GM18517 (cell line): Measurements from ENCODE around the gene UNC50.
"Not testable (repeated sequence)": the region's sequence is repeated elsewhere in the genome, so short reads cannot be mapped to it uniquely, and the experiment has no call there.

Experiments used
- ATAC-seq: cut with Tn5 transposase; IDR thresholded peaks from one replicate; pipeline ENCODE4 v1.9.1; 2021; ENCODE audit warnings: mild to moderate bottlenecking, moderate library complexity; ENCODE audit not compliant: unreplicated experiment

UNC50 gene

GRCh38 chr2:98576666-98577312 lies 31.6 kb upstream of the UNC50 start:
- no peak for ATAC-seq

- no peak for ATAC-seq
These were observed 31.1 kb upstream of the UNC50 start for GRCh38 chr2:98577313-98577712.

GRCh38 chr2:98578231-98578630 lies 30.2 kb upstream of the UNC50 start:
- no peak for ATAC-seq

GRCh38 chr2:98579926-98580325 lies 28.5 kb upstream of the UNC50 start:
- no peak for ATAC-seq

- no peak for ATAC-seq
These were observed 27.6 kb upstream of the UNC50 start for GRCh38 chr2:98580656-98581284.

GRCh38 chr2:98582523-98582922 lies 25.9 kb upstream of the UNC50 start:
- ATAC-seq = no peak

- no peak for ATAC-seq
These were observed 25.1 kb upstream of the UNC50 start for GRCh38 chr2:98583276-98583675.

GRCh38 chr2:98583816-98584618 lies 24.4 kb upstream of the UNC50 start:
- ATAC-seq = no peak

GRCh38 chr2:98585386-98585785 lies 23.0 kb upstream of the UNC50 start:
- ATAC-seq = no peak

GRCh38 chr2:98586551-98587140 lies 21.7 kb upstream of the UNC50 start:
- ATAC-seq = no peak

- ATAC-seq = no peak
These were observed 19.4 kb upstream of the UNC50 start for GRCh38 chr2:98588880-98589431.

- no peak for ATAC-seq
These were observed 18.9 kb upstream of the UNC50 start for GRCh38 chr2:98589489-98589888.

- ATAC-seq = no peak
These were observed 15.8 kb upstream of the UNC50 start for GRCh38 chr2:98592565-98592964.

GRCh38 chr2:98594665-98595064 lies 13.7 kb upstream of the UNC50 start:
- not testable (repeated sequence) for ATAC-seq

GRCh38 chr2:98598781-98599428 lies 9.5 kb upstream of the UNC50 start:
- no peak for ATAC-seq

GRCh38 chr2:98601532-98602132 lies 6.8 kb upstream of the UNC50 start:
- ATAC-seq = peak; percentile 62

GRCh38 chr2:98604547-98604946 lies 3.8 kb upstream of the UNC50 start:
- ATAC-seq = no peak

GRCh38 chr2:98605076-98605475 lies 3.3 kb upstream of the UNC50 start:
- no peak for ATAC-seq

- ATAC-seq = no peak
These were observed 2.0 kb upstream of the UNC50 start for GRCh38 chr2:98606431-98606830.

- ATAC-seq = no peak
These were observed 1.3 kb upstream of the UNC50 start for GRCh38 chr2:98607104-98607503.
